ENCODE measurements around the gene ARSG. TPM values are rescaled to one million over a fixed set of nuclear protein-coding genes. Genes with fewer than 3 reads are reported as not detected.

ARSG gene
- total RNA-seq, 2 donors from 2014 or later: 4.4 to 14.1 TPM

- no peaks in the 10 kb centered on the region for H3K9me3 Mint-ChIP-seq
- peaks cover 42% of the 10 kb centered on the region for H3K27me3 ChIP-seq (ENCODE audit: control insufficient read depth, insufficient read depth, low read length, poor library complexity, severe bottlenecking)
- no peaks in the 10 kb centered on the region for H3K9me3 ChIP-seq (ENCODE audit: control insufficient read depth, low read length)
- H3K36me3 Mint-ChIP-seq (ENCODE audit: low read depth): no peaks in the 10 kb centered on the region
- H3K4me3 ChIP-seq (ENCODE audit: low read length): no peak overlapping the region
- no peaks in the 10 kb centered on the region for H3K4me1 ChIP-seq (ENCODE audit: control insufficient read depth, insufficient read depth, low read length)
- peaks cover 51% of the 10 kb centered on the region for H3K27me3 Mint-ChIP-seq (ENCODE audit: insufficient read depth)
- 86 to 87% methylated on average over 2 to 5 of the region's 5 CpGs for WGBS, 2 experiments (ENCODE audit: insufficient coverage in 1 of 2, insufficient read length in 1 of 2)
- no peak for DNase-seq
- H3K4me1 Mint-ChIP-seq: peaks cover 11% of the 10 kb centered on the region
- no peaks in the 10 kb centered on the region for H3K36me3 ChIP-seq (ENCODE audit: control insufficient read depth, insufficient read depth, low read length)
- H3K9ac ChIP-seq (ENCODE audit: extremely low read depth, low read length, poor library complexity, severe bottlenecking): no peak overlapping the region
- H3K4me3 Mint-ChIP-seq: no peak overlapping the region
- TF ChIP-seq CTCF (conservative IDR thresholded peaks at IDR 0.05): no peak
- H3K27ac ChIP-seq (ENCODE audit: low read depth, low read length): no peak overlapping the region
- H3K27ac Mint-ChIP-seq: no peak overlapping the region
Observed at GRCh38 chr17:68288375-68288774, 2.9 kb upstream of the ARSG start.

- no peak overlapping the region for H3K9ac ChIP-seq (ENCODE audit: extremely low read depth, low read length, poor library complexity, severe bottlenecking)
- H3K9me3 ChIP-seq (ENCODE audit: control insufficient read depth, low read length): no peaks in the 10 kb centered on the region
- Mint-ChIP-seq H3K27ac (no peak overlapping the region), H3K4me3 (no peak overlapping the region), H3K4me1 (peaks cover 12% of the 10 kb centered on the region), H3K27me3 (ENCODE audit: insufficient read depth) (peaks cover 54% of the 10 kb centered on the region), H3K36me3 (ENCODE audit: low read depth) (no peaks in the 10 kb centered on the region), H3K9me3 (no peaks in the 10 kb centered on the region)
- 78 to 86% methylated on average over 7 of the region's 7 CpGs for WGBS, 2 experiments (ENCODE audit: insufficient coverage in 1 of 2, insufficient read length in 1 of 2)
- peak; percentile 52 for DNase-seq
- TF ChIP-seq CTCF (conservative IDR thresholded peaks at IDR 0.05): peak; percentile 46
- H3K4me3 ChIP-seq (ENCODE audit: low read length): no peak overlapping the region
- peaks cover 46% of the 10 kb centered on the region for H3K27me3 ChIP-seq (ENCODE audit: control insufficient read depth, insufficient read depth, low read length, poor library complexity, severe bottlenecking)
- no peak overlapping the region for H3K27ac ChIP-seq (ENCODE audit: low read depth, low read length)
- H3K36me3 ChIP-seq (ENCODE audit: control insufficient read depth, insufficient read depth, low read length): no peaks in the 10 kb centered on the region
- H3K4me1 ChIP-seq (ENCODE audit: control insufficient read depth, insufficient read depth, low read length): no peaks in the 10 kb centered on the region
Observed at GRCh38 chr17:68288804-68289203, 2.5 kb upstream of the ARSG start.

GRCh38 chr17:68289473-68289872 is 1.8 kb upstream of the ARSG start:
- peaks cover 17% of the 10 kb centered on the region for H3K4me1 Mint-ChIP-seq
- H3K27ac Mint-ChIP-seq: no peak overlapping the region
- no peaks in the 10 kb centered on the region for H3K9me3 Mint-ChIP-seq
- Histone ChIP-seq H3K27ac (ENCODE audit: low read depth, low read length) (no peak overlapping the region), H3K27me3 (ENCODE audit: control insufficient read depth, insufficient read depth, low read length, poor library complexity, severe bottlenecking) (peaks cover 53% of the 10 kb centered on the region), H3K4me1 (ENCODE audit: control insufficient read depth, insufficient read depth, low read length) (no peaks in the 10 kb centered on the region), H3K36me3 (ENCODE audit: control insufficient read depth, insufficient read depth, low read length) (no peaks in the 10 kb centered on the region), H3K9me3 (ENCODE audit: control insufficient read depth, low read length) (no peaks in the 10 kb centered on the region), H3K4me3 (ENCODE audit: low read length) (no peak overlapping the region), H3K9ac (ENCODE audit: extremely low read depth, low read length, poor library complexity, severe bottlenecking) (no peak overlapping the region)
- H3K27me3 Mint-ChIP-seq (ENCODE audit: insufficient read depth): peaks cover 61% of the 10 kb centered on the region
- DNase-seq: no peak
- no peaks in the 10 kb centered on the region for H3K36me3 Mint-ChIP-seq (ENCODE audit: low read depth)
- no peak for TF ChIP-seq CTCF (conservative IDR thresholded peaks at IDR 0.05)
- no peak overlapping the region for H3K4me3 Mint-ChIP-seq
- WGBS, 2 experiments (ENCODE audit: insufficient coverage in 1 of 2, insufficient read length in 1 of 2): 70 to 75% methylated on average over 7 of the region's 7 CpGs

All from endodermal cell (in vitro differentiated cells).